HCT116 (cell line): ENCODE results near the gene PRR14. TPM values are rescaled to one million over a fixed set of nuclear protein-coding genes. Genes with fewer than 3 reads are reported as not detected.

Experiments
- ATAC-seq: fragments of 200-7000 bp; cut with Tn5 transposase; 2 replicates; pipeline ENCODE4 v1.9.1; 2020; ENCODE audit warnings: mild to moderate bottlenecking, moderate library complexity
- BruUV-seq: library from RNA; stranded (reverse); fragments of 400-500 nt; replicated peaks from 2 replicates; lab custom pipeline; 2021; lab: Mats Ljungman, UMichigan
- CTCF ChIA-PET: fragments of 300-600 bp; sonication (Branson Sonifier 250); formaldehyde crosslinking; loops from one replicate; lab custom pipeline; 2021; ENCODE audit warnings: antibody characterized with exemption; lab: Charles Lee
- POLR2A ChIA-PET: fragments of 300-600, 350-600 bp; sonication (Branson Sonifier 250); formaldehyde crosslinking; loops from one replicate; lab custom pipeline; 2021; ENCODE audit warnings: antibody characterized with exemption; lab: Charles Lee
- RAD21 ChIA-PET, 2 experiments: fragments of 300-600 bp; sonication (Branson Sonifier 250); formaldehyde crosslinking; loops; one replicate each; lab custom pipeline; 2023; ENCODE audit warnings: low total read pairs in 2 of 2; ENCODE audit not compliant: uncharacterized antibody in 2 of 2, unreplicated experiment in 2 of 2, low non-redundant PET in 1 of 2; lab: Charles Lee
- DNase-seq: peaks from one replicate; pipeline ENCODE4 v3.0.0-alpha.2; 2010; ENCODE audit warnings: low read depth, low spot score
- H2AFZ ChIP-seq: fragments of 200-600 bp; shearing (Covaris generic), sonication (generic); 2 replicates; pipeline ENCODE4 v1.6.1; 2017; ENCODE audit warnings: low read depth, mixed run types, mixed read lengths, antibody characterized with exemption, low read length; ENCODE audit not compliant: poor library complexity, severe bottlenecking
- H3K27ac ChIP-seq: 2 replicates; pipeline ENCODE4 v1.5.1; 2012; ENCODE audit warnings: low read depth, low read length
- H3K27me3 ChIP-seq: fragments of 200-600 bp; sonication (generic); 2 replicates; pipeline ENCODE4 v1.6.1; 2016; ENCODE audit warnings: mixed run types, low read length, mixed read lengths; ENCODE audit not compliant: insufficient read depth
- H3K36me3 ChIP-seq, 2 experiments: fragments of 200-500 bp in 1 of 2; fragments of 200-600 bp in 1 of 2; sonication (Bioruptor generic) in 1 of 2; sonication (generic) in 1 of 2; 2 replicates each; pipeline versions ENCODE4 v1.5.1 to v1.6.1; 2014 to 2016; ENCODE audit warnings: low read length in 2 of 2, inconsistent platforms in 1 of 2, mixed read lengths in 1 of 2, mixed run types in 1 of 2; ENCODE audit not compliant: insufficient read depth in 2 of 2, control insufficient read depth in 1 of 2
- H3K4me1 ChIP-seq, 2 experiments: fragments of 200-600 bp in 1 of 2; sonication (generic) in 1 of 2; 2 replicates each; pipeline versions ENCODE4 v1.5.1 to v1.6.1; 2012 to 2017; ENCODE audit warnings: low read length in 2 of 2, inconsistent platforms in 1 of 2, mild to moderate bottlenecking in 1 of 2, mixed read lengths in 1 of 2, mixed run types in 1 of 2, moderate library complexity in 1 of 2; ENCODE audit not compliant: insufficient read depth in 2 of 2, control insufficient read depth in 1 of 2
- H3K4me2 ChIP-seq: fragments of 200-600 bp; sonication (generic); 2 replicates; pipeline ENCODE4 v1.6.1; 2017; ENCODE audit warnings: mixed run types, low read length, mixed read lengths
- H3K4me3 ChIP-seq, 2 experiments: fragments of 200-600 bp in 1 of 2; sonication (generic) in 1 of 2; replicated peaks in 1 of 2; 2 replicates each; pipeline ENCODE4 v1.5.1; 2011 to 2016; ENCODE audit warnings: low read length in 2 of 2, control low read depth in 1 of 2, low read depth in 1 of 2, mild to moderate bottlenecking in 1 of 2, mixed read lengths in 1 of 2, mixed run types in 1 of 2
- H3K79me2 ChIP-seq: fragments of 200-600 bp; sonication (generic); 2 replicates; pipeline ENCODE4 v1.6.1; 2017; ENCODE audit warnings: mild to moderate bottlenecking, mixed run types, low read length, moderate library complexity, mixed read lengths; ENCODE audit not compliant: insufficient read depth
- H3K9ac ChIP-seq: fragments of 200-600 bp; sonication (generic); 2 replicates; pipeline ENCODE4 v1.6.1; 2016; ENCODE audit warnings: low read length, mixed read lengths
- H3K9me2 ChIP-seq: fragments of 200-600 bp; sonication (generic), shearing (Covaris generic); 2 replicates; pipeline ENCODE4 v1.6.1; 2017; ENCODE audit warnings: mixed run types, mild to moderate bottlenecking, moderate library complexity; ENCODE audit not compliant: insufficient read depth
- H3K9me3 ChIP-seq, 2 experiments: fragments of 200-500 bp in 1 of 2; fragments of 200-600 bp in 1 of 2; sonication (Bioruptor generic) in 1 of 2; sonication (generic) in 1 of 2; 2 replicates each; pipeline ENCODE4 v1.6.1; 2014 to 2017; ENCODE audit warnings: low read length in 2 of 2, mixed read lengths in 2 of 2, inconsistent platforms in 1 of 2, low read depth in 1 of 2, mild to moderate bottlenecking in 1 of 2, mixed run types in 1 of 2, moderate library complexity in 1 of 2; ENCODE audit not compliant: control insufficient read depth in 1 of 2, insufficient read depth in 1 of 2
- H4K20me1 ChIP-seq: fragments of 200-600 bp; sonication (generic), shearing (Covaris generic); 2 replicates; pipeline ENCODE4 v1.6.1; 2017; ENCODE audit warnings: mixed run types, mild to moderate bottlenecking, moderate library complexity; ENCODE audit not compliant: insufficient read depth
- ATF3 ChIP-seq: IDR thresholded peaks from 2 replicates; pipeline ENCODE4 v1.6.1; 2012
- CBX3 ChIP-seq: IDR thresholded peaks from 2 replicates; pipeline ENCODE4 v1.6.1; 2012; ENCODE audit warnings: low read depth
- CTCF ChIP-seq, 3 experiments: fragments of 200-600 bp in 1 of 3; sonication (generic) in 1 of 3; IDR thresholded peaks in 2 of 3; conservative IDR thresholded peaks in 1 of 3; 2 replicates each; pipeline ENCODE4 v1.5.1; 2012 to 2017; ENCODE audit warnings: low read depth in 2 of 3, low read length in 2 of 3, antibody characterized with exemption in 1 of 3, borderline replicate concordance in 1 of 3, control low read depth in 1 of 3, mild to moderate bottlenecking in 1 of 3, mixed read lengths in 1 of 3, mixed run types in 1 of 3, moderate library complexity in 1 of 3; ENCODE audit not compliant: insufficient read depth in 1 of 3
- ELF1 ChIP-seq: IDR thresholded peaks from 2 replicates; pipeline ENCODE4 v1.6.1; 2012; ENCODE audit warnings: low read depth, borderline replicate concordance
- JUND ChIP-seq: IDR thresholded peaks from 2 replicates; pipeline ENCODE4 v1.6.1; 2012
- MAX ChIP-seq: IDR thresholded peaks from 2 replicates; pipeline ENCODE4 v1.6.1; 2012
- RAD21 ChIP-seq: IDR thresholded peaks from 2 replicates; pipeline ENCODE4 v1.6.1; 2012; ENCODE audit warnings: low read depth, mild to moderate bottlenecking
- REST ChIP-seq: IDR thresholded peaks from 2 replicates; pipeline ENCODE4 v1.6.1; 2012; ENCODE audit warnings: low read depth
- SP1 ChIP-seq: IDR thresholded peaks from 2 replicates; pipeline ENCODE4 v1.6.1; 2012; ENCODE audit warnings: low read depth
- TCF7L2 ChIP-seq: IDR thresholded peaks from 2 replicates; pipeline ENCODE4 v1.7.0; 2011; ENCODE audit warnings: borderline replicate concordance, inconsistent platforms; ENCODE audit not compliant: insufficient read depth, insufficient read length; ENCODE audit errors: extremely low read depth
- YY1 ChIP-seq: IDR thresholded peaks from 2 replicates; pipeline ENCODE4 v1.6.1; 2011; ENCODE audit warnings: low read length, low read depth, moderate library complexity, mild to moderate bottlenecking; ENCODE audit not compliant: insufficient replicate concordance; ENCODE audit errors: extremely low read depth
- ZBTB33 ChIP-seq: IDR thresholded peaks from 2 replicates; pipeline ENCODE4 v1.6.1; 2011; ENCODE audit warnings: mild to moderate bottlenecking, low read length, moderate library complexity; ENCODE audit not compliant: insufficient replicate concordance; ENCODE audit errors: extremely low read depth
- ZNF274 ChIP-seq: fragments of 200-500 bp; sonication (Bioruptor generic); IDR thresholded peaks from 2 replicates; pipeline ENCODE4 v1.6.1; 2014; ENCODE audit warnings: mild to moderate bottlenecking, low read depth, low read length, inconsistent platforms
- intact Hi-C: fragments of 100-400 bp; cut with micrococcal nuclease; formaldehyde crosslinking; loops from 2 replicates; pipeline ENCODE4 v1.10.0; 2022
- total RNA-seq: library from RNA; stranded (reverse); gene quantifications from one replicate; pipeline ENCODE4 v1.2.1, GENCODE V29; 2021; ENCODE audit not compliant: unreplicated experiment

Gene PRR14
- total RNA-seq, 1 experiment from 2014 or later, result 56.2 TPM

GRCh38 chr16:30652718-30653117, 2.0 kb downstream of the PRR14 start:
- CTCF ChIA-PET, result no interaction called here
- ATAC-seq, result no peak
- Histone ChIP-seq H3K9ac (peak overlapping the region; percentile 96; the same call in 1 of the 2 replicates), H3K27me3 (no peaks in the 10 kb centered on the region), H3K27ac (no peak overlapping the region), H2AFZ (no peak overlapping the region), H3K9me3 (no peaks in the 10 kb centered on the region), H3K4me3 (peak overlapping the region in 1 of 2 experiments; percentile 97; a peak in 1 of 4 replicates), H3K79me2 (peaks cover 15% of the 10 kb centered on the region; the same call in 1 of the 2 replicates), H3K9me2 (no peaks in the 10 kb centered on the region), H3K36me3 (peaks cover 10 to 21% of the 10 kb centered on the region in 2 experiments), H4K20me1 (no peaks in the 10 kb centered on the region), H3K4me1 (peaks cover 16 to 26% of the 10 kb centered on the region in 2 experiments; a peak in 3 of 4 replicates), H3K4me2 (peak overlapping the region; percentile 95)
- intact Hi-C loops, result no loop called here
- POLR2A ChIA-PET, result no interaction called here
- no peak for DNase-seq
- RAD21 ChIA-PET, result no interaction called here
- no peak for TF ChIP-seq REST
- no peak for TF ChIP-seq ELF1
- TF ChIP-seq CBX3, result no peak
- TF ChIP-seq TCF7L2, result no peak
- no peak for TF ChIP-seq RAD21
- no peak for TF ChIP-seq ZNF274
- TF ChIP-seq ATF3, result no peak
- no peak for TF ChIP-seq SP1
- TF ChIP-seq JUND, result no peak
- TF ChIP-seq CTCF (IDR thresholded peaks at IDR 0.05 in 2 of 3, conservative IDR thresholded peaks at IDR 0.05 in 1 of 3; ENCODE audit: borderline replicate concordance in 1 of 3, insufficient read depth in 1 of 3, low read depth in 2 of 3, low read length in 2 of 3), result no peak
- TF ChIP-seq ZBTB33, result no peak
- TF ChIP-seq YY1, result no peak
- no peak for TF ChIP-seq MAX
- BruUV-seq, result no TSS peak
